ENCODE results near the gene MAGI2.

The MAGI2 gene

DNA sequence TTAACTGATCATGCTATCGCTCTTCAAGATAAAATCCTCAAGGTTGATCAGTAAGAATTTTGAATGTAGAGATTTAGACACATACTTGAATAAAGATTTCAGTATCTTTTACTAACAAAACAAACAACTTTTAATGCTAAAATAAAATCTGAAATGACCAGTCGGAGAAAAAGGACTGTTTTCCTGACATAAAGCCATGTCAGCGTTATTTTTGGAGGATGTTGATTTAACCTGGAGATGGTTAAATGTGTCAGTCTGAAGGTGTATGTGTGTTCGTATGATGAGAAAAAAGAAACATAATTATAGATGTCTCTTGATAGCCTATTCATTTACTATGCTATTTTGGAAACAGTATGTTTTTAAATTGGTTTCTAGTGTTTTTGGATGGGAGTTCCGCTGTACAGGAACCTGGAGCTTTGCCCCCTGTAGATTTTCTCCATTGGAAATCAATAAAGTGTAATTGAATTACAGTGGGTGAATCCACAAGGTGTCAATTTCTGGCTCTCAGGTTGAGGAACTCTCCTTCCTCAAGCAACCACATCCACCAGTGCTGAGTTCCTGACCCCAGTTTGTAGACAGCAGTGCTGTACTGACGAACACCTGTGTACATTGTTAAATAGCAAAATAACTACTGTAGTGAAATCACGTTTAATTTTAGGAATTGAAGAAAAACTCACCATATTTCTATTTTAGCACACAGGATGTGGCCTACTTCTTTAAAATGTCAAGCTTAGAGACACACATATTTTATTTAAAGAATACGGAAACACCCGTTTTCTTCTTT is 670.1 kb downstream of the MAGI2 start:
- DNase-seq (ENCODE audit: low spot score) = no peak

DNA sequence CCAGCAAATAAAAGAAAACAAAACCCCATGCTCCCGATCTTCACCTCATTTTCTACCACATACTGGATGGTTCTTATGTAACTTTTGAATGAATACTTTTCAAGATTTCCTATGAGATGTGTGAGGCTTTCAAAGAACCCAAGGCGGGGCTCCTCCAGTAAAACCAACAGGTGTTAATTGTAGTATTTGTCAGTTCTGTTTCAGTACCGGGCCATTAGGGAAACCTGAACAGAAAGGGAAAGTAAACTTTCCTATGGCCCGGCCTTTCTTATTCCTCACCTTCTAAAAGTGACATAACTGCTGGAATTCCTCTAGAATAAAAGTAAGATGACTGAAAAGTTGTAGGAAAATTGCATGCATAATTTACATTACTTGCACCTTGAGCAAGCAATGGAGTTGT is 672.9 kb downstream of the MAGI2 start:
- no peak for DNase-seq (ENCODE audit: low spot score)

DNA sequence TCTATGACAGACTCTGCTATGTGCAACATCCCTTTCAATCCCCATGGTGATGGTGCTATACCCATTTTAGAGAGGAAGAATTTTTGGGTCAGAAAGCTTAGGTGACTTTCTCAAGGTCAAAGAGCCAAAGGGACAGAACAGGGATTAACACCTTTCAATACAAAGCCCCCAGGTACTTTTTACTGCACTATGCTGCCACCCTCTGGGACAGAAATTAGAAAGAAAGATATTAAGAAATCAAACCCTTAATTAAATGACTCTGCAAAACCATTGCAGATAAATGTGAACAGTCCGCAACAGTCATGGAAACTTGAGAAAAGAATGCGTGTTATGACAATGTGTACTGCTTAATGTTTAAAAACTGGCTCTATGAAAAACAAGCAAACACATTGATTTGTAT is 673.7 kb downstream of the MAGI2 start:
- no peak for DNase-seq (ENCODE audit: low spot score)

DNA sequence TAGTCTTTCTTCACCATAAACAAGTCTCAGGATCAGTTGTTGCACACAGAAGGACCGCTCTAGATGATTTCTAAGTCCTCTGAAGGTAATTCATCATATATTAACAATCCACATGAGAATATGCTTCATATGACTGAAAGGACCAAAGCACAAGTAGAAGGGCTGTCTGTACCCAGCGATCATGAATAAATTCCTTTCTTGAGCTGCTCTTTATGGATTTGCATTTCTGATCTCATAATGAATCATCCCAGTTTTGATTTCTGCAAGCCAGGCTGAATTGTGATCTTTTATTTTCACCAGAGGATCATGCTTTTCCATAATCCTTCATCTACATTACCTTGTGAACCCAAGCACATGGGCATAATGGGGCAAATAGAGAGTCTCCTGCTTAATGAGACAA is 675.6 kb downstream of the MAGI2 start:
- no peak for DNase-seq (ENCODE audit: low spot score)

DNA sequence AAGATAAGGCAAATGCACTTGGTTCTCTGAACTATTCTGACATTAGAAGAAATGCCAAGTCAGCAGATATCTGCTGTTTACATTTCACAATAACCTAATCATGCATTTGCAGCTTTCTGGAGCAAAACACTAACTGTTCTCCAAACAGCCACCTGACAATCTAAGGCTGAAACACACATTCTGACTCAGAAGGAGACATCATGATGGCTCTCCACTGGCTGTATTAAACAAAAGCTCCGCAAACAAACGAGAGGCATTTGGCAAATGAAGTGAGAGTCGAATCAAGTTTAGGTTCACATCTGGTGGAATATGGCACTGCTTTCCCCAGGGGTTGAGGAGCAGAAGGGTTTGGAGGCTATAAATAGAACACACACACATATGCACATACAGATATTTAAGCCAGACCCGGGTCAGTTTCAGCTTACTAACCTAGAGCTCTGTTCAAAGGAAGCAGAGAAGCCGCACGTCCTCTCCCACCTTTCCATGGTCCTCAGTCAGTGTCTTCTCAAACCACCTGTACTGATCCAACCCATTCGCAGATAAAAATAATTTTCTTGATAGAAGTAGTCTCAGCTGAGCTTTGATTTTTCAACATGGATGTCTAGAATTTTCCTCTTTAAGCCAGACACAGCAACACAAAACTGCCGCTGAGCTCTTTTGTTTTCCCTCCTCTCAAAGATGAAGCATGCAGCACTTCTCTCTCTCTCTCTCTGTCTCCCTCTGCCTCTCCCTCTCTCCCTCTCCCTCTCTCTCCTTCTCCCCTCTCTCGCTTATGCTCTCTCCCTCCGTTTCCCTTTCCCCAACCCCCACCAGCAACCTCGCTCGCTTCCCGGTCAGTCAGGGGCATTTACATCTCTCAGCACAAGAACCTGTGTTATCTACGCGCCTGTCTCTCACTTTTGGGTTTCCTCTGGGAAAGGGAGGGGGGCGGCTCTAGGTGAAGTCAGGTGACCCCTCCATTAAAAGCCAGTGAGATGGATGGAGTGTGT is 682.8 kb downstream of the MAGI2 start:
- DNase-seq (ENCODE audit: low spot score) = peak; percentile 49

DNA sequence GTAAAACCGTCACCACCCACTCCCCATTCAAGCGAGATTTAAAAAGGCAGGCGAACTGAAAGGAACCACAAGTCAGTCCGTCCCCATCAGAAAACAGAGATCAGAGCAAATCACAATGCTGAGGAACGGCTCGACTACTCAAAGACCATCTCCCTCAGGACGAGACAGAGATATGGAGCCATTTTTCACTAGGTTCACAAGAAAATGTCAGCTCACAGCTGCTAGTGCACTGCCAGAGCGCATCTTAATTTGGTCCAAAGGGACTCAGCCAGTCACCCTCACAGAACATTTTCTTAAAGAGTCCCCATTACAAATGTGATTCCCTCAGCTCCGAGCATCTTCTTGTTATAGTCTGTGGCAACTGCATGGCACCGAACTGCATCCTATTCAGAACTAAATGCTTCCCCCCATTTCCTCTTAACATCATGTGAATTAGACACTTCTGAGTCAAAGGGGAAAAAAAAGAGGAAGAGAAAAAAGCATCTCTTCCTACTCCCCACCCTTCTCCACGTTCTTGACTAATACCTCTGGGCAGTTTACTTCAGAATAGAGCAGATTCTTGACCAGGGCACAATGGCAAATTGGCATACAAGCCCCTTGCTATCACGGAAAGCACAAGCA is 683.9 kb downstream of the MAGI2 start:
- DNase-seq (ENCODE audit: low spot score) = peak; percentile 48

DNA sequence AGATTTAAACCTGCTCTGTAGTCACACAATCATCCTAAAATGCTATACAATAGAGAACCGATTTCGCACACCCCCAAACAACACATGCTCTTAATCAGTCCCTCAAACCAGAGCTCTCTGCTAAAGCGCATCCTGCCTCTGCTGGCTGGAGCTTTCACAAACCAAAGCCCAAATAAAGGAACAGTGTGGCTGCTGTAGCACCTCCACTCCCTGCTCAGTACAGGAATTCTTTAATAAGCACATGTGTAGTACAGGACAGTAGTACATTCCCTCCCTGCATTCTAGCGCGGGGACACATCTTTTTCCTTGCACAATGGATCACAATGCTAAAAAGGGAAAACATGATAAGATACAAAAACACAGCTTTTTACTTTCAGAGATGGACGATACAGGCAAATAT is 684.6 kb downstream of the MAGI2 start:
- peak; percentile 48 for DNase-seq (ENCODE audit: low spot score)

DNA sequence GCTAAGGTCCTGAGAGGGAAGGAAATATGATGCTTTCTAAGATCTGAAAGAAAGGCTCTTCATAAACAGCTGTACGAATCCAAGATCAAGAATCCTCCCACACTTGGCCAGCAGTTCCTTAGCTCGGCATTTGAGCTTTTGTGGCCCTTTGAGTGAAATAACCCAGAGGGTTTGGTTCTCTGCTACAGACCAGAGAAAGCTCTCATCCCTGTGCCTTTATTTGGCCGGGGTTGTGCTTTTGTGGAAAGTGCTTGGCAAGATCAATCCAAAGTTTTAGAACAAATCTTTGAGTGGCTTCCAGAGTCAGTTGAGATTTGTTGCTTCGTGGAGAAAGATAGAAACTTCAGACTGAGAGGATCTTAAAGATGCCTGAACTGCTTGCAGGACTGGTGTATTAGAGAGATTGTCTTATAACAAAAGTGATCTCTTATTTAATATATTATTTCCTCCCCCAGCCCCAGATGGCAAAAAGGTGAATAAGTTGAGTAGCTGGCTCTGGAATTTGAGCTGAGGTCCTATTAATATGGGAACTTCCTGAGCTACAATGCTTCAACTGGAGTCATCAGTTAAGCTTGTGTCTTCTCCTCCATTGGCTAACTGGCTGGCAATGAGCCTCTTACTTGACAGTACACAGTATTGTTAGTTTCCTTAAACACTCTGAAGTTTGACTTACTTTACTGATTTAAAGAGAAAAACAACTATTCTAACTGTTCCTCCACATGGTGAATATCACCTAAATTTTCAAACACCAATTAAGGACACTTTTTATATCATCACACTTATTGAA is 687.3 kb downstream of the MAGI2 start:
- DNase-seq (ENCODE audit: low spot score) = no peak

DNA sequence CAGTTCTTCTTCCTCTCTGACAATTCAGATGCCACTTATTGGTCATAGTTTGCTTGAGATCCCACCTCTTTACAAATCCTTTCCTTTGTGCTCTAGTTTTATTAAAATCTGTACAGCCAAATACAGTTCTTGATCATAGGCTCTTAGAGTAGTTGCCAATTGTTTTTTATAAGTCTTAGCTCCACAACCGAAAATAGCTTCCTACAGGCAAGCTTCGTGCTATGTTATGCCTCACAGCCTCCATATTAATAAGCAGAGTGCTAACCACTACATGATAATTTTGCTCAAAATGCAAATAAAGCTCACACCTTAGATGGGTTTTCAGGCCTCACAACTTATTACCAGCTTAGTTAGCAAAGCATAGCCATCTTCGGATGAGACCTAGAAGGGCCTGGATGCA is 688.9 kb downstream of the MAGI2 start:
- no peak for DNase-seq (ENCODE audit: low spot score)

DNA sequence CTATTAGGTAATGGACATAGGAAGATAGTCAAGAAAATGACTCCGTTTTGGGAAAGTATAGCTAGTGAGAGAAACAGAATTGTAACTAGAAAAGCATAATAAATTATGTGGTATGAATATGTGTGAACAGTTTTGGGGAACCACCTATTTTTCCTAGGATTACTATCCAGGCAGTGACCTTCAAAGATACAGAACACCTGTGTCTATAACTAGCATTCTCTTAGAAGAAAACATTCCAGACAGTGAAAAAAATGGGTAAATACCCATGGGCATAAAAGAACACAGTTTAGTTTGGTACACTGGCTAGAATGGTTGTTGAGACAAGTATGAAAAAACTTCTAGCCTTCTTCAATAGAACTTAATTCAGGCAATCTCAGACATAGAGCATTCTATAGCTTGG is 690.8 kb downstream of the MAGI2 start:
- no peak for DNase-seq (ENCODE audit: low spot score)

DNA sequence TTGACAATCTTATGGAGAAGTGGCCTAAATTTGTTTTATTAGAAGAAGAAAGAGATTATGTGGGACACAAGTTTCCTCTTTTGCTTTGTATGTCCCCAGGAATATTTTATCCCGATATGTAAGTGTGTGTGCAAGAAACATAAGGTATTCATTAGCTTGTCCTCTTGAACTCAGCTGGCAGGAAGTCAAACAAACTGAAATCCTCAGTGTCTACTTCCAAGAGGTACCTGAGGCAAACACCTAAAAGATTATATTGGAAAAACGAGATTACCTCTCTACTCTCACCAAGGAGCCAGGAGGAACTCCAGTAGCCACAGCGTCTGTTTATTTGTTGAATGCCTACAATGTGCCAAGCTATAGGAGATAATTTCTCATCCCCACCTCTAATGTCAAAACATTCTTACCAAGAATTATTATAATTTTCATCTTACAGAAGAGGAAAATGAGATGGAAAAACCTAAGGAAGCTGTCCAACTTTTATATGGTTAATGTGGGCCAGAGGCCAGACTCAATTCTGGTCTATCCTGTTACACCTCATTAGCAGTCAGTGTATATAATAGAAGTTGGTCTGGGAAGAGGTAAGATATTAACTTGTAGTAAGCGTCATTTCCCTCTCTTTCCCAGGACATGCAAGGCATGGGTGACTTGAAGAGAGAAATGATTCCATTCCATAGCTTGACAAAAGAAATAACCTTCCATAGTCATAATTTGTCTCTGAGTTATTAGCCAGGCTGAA is 692.7 kb downstream of the MAGI2 start:
- no peak for DNase-seq (ENCODE audit: low spot score)

DNA sequence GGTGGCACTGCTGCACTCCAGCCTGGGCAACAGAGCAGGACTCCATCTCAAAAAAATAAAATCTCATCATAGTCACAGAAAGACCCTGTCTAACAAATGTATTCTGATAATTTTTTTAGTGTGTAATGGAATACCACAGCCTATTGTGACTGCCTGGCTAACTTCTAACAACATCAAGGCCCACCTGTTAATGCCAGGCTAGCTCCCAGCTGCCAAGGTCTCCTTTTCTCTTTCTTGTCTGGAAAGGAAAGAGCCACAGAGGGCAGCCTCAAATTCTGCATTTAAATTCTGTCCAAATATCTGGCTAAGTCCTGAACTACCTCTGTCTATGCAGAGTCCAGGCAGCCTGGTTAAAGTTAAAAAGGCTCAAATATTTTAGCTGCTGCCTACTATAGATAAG is 700.9 kb downstream of the MAGI2 start:
- no peak for DNase-seq (ENCODE audit: low spot score)

DNA sequence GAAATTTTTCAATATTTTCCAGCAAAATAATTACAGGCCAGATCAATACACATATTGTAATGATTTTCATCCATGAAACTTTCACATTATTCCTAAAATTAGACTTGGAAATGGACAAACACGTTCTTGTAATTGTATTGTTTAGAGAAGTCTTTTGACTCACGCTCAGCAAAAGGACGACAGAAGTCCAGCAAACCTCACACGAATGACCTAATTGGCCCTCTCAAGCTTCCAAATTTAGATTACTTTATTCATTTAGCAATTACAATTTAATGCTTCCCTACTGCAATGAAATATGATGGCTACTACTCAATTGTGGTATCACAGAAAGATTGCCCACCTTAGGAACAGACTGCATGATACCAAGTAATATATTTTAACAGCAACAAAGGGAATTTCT is 702.2 kb downstream of the MAGI2 start:
- DNase-seq (ENCODE audit: low spot score) = no peak

DNA sequence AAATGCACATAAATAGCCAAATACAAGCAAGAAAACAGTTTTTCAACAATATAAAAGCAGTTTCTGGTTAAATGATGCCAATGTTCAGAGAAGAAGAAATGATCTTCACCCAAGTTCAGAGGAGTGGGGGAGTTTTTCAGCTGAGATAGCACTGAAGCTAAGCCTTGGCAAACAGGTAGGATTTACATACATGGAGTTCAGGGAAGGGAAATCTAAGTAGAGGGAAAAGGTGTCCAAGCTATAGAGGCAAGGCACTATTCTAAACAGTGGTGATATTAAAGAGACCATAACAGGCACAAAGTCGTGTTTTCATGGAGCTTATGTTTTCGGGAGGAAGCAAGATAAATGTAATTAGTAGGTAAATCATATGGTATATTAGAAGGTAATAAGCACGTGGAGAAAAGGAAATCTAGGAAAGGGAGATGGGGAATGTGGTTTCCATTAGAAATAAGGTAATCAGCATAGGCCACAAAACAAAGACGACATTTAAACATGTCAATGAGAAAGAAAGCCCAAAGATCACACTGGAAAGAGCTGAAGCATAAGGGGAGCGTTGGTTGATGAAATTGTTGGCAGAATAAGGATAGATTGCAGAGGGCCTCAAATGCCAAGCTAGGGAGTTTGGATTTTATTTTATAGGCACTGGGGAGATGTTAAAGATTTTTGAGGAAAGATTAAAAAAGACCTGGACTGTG is 704.3 kb downstream of the MAGI2 start:
- no peak for DNase-seq (ENCODE audit: low spot score)

DNA sequence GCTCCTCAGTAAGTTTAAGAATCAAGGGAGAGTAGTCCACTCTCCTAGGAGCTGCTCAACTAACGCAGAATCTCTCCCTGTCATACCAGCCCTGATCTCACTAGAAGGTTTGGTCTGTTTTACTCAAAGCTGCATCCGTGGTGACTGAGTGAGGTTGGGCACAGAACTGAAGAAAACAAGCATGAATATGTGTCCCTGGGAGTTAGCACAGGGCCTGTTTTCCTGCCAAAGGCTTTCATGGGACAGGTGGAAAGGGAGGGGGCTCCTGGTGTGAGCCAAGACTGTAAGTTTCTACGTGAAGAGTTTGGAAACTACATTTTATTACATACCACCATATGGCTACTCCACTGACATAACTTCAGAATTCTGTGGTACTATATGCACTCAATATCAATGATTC is 705.9 kb downstream of the MAGI2 start:
- DNase-seq (ENCODE audit: low spot score) = no peak

DNA sequence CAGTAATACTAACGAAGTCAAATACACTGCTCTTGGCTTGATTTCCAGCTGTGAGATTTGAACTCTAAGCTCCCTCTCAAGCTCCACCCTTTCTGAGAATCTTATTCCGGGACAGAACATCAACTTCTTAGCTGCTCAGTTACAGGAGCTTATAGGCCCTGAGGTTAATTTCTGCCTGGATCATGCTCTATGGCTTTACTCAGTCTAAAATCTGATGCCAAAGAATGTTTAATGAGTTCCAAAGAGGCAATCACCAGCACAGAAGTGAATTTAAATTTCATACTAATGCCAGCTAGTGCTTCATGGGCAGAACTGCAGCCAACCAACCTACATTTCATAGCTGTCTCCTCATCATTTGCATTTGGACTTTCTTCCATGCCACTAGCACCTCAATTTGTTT is 707.2 kb downstream of the MAGI2 start:
- DNase-seq (ENCODE audit: low spot score) = no peak

DNA sequence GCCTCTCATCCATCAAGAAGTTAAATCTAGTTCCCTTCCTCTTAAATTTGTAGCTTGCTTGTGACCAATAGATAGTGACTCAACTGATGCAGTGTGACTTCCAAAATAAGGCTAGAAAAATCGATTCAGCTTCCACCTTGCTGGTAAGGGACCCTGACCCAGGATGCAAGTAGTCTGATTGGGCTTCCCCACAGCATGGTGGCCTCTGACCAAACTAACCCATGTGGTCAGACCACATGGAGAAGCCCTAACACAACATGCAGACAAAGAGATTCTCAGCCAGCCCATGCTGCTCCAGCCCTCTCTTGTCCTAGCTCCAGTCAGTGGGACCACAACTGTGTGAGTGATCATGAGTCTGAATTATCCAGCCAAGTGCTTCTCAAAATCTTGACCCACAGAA is 710.8 kb downstream of the MAGI2 start:
- DNase-seq (ENCODE audit: low spot score) = no peak

DNA sequence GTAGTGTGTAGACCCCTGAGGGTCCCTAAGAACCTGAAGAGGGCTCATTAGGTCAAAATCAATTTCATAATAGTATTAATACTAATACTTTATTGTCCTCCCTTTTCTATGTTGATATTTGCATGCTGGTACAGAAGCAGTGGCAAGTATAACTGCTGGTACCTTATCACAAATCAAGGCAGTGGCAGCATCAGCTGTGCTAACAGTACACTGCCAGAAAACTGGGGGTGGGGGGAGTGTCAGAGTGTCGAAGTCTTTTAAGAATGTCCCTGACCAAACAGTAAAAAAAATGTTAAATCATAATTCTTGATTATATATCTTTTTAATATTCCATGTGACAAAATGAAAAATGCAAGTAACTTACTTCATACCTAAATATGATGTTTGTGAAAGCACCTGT is 716.9 kb downstream of the MAGI2 start:
- no peak for DNase-seq (ENCODE audit: low spot score)

DNA sequence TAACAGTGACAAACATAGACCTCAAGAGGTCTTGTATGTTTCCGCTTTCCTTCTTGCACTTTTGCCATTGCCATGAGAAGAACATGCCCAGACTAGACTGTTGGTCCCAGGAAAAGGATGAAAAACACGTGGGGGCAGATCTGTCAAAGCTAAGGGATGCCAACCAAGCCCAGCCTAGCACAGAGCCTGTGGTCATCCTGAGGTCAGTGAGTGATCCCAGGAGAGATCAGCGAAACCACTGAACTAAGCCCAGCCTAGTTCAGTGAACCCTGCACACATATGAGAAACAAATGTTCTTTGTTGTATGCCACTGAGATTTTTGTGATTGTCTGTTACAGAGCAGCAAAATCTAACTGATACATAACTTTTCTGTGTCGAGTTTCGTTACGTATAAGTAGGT is 718.8 kb downstream of the MAGI2 start:
- DNase-seq (ENCODE audit: low spot score) = no peak

DNA sequence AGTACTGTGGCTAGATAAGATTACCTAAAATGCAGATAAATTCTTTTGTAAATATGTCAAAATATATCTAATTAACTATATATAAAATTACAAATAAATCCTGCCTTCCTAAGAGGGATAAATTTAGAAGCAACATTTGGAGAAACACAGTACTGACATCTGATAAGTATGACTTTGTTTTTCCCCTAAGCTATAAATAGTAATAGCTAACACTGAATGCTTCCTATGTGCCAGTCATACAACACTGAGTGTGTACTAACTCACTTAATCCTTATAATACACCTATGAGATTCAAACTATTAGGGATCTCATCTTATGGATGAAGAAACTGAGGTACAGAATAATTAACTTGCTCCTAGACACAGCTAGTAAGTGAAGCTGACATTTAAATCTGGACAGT is 733.4 kb downstream of the MAGI2 start:
- DNase-seq (ENCODE audit: low spot score) = no peak

DNA sequence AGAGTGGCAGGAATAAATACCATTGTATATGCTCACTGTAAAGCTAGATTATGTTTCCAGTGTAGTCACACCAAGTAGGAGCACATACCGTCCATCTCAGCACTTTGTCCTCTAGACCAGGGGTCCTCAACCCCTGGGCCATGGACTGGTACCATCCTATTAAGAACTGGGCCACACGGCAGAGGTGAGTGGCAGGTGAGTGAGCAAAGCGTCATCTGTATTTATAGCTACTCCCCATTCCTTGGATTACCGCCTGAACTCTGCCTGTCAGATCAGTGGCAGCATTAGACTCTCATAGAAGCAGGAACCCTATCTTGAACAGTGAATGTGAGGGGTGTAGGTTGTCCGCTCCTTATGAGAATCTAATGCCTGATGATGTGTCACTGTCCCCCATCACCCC is 735.3 kb downstream of the MAGI2 start:
- DNase-seq (ENCODE audit: low spot score) = no peak
